Amniotic epithelial cell (primary cell): ENCODE data around the gene SHISA6.

Source experiments
- DNase-seq: peaks from one replicate; pipeline ENCODE4 v3.0.0-alpha.2; 2010; ENCODE audit warnings: low read depth

SHISA6 gene

GRCh38 chr17:11459861-11460331 is 218.9 kb downstream of the SHISA6 start:
- no peak for DNase-seq

DNA sequence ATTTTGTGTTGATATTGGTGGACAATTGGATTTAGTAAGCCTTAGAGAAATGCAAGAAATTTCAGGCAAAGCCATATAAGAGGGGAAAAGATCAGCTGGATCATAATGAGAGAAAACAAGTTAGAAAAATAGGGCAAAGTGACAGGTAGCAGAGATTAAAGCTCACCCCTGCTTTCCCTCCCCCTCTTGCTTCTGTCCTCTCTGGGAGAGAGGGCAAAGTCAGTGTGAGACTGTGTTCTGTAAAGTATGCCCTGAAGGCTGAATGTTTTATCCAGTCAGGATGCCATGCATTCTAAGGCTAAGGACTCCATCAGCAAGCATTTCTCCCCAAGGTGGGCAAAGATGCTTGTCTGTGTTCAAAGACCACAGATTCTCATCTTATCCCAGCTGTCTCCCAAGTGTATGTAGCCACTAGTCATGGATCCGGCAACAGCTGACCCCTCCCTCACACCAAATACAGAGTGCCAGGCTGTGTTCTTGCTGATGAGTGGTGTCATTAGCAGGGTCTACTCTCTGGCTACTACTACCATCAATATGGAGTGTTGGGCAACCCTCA is 221.1 kb downstream of the SHISA6 start:
- no peak for DNase-seq

- no peak for DNase-seq
Observed at GRCh38 chr17:11467639-11468038, 226.6 kb downstream of the SHISA6 start.

DNA sequence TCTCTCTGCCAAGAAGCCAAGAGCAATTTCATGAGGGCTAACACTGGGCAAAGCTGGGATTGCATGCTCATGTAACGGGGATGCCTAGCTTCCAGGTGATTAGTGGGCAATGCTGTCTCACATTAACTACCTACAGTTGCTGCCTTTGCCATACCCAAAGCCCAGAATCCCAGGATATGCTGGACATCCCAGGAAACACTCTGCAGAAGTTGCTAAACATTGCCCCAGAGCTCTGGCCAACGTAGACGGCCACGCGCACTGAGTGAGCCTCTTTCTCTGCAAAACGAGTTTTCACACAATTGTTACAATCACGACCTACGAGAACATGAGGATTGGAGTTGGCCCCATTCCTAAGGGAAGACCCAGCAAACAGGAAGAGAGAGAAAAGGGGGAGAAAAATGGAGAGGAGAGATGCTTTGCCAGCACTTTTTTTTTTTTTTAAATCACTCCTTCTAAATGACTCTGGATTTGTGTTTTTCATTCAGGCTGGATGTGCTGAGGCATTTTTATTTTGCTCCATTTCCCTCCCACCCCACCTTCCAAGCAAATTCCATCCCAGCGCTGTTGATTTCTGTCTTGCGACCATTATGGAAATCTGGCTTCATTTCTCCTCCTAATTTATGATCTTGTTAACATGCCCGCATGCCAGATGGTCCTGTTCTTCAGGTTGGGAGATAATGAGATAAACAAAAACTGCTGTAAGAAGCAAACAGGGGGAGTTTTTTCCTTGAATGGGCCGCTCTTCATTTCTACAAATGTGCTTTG is 244.5 kb downstream of the SHISA6 start:
- no peak for DNase-seq

- no peak for DNase-seq
Observed at GRCh38 chr17:11486101-11486867, 245.3 kb downstream of the SHISA6 start.

GRCh38 chr17:11486868-11487310 is 245.9 kb downstream of the SHISA6 start:
- DNase-seq: no peak

GRCh38 chr17:11487469-11487868 is 246.5 kb downstream of the SHISA6 start:
- DNase-seq: no peak

- DNase-seq: no peak
Observed at GRCh38 chr17:11488407-11488806, 247.4 kb downstream of the SHISA6 start.

- DNase-seq: no peak
Observed at GRCh38 chr17:11490171-11490755, 249.2 kb downstream of the SHISA6 start.

- DNase-seq: no peak
Observed at GRCh38 chr17:11492511-11492910, 251.5 kb downstream of the SHISA6 start.

- DNase-seq: no peak
Observed at GRCh38 chr17:11493936-11494335, 252.9 kb downstream of the SHISA6 start.

DNA sequence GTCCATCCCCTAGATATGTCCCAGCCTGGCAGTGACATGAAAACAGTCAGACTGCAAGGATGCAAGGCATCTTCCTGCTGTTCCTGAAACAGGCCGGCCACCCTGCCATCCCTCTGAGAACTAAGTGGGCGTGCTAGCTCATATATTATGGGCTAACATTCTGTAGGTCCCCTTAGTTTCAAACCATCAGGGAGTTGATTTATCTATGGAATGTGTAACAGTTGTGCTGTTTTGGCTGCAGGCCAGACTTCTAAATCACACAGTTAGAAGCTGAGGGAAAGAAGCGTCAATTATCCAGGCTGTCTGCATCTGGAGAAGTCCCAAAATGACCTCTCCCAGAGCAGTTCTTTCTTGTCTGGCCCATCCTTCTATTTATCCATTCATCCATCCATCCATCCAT is 254.6 kb downstream of the SHISA6 start:
- no peak for DNase-seq

DNA sequence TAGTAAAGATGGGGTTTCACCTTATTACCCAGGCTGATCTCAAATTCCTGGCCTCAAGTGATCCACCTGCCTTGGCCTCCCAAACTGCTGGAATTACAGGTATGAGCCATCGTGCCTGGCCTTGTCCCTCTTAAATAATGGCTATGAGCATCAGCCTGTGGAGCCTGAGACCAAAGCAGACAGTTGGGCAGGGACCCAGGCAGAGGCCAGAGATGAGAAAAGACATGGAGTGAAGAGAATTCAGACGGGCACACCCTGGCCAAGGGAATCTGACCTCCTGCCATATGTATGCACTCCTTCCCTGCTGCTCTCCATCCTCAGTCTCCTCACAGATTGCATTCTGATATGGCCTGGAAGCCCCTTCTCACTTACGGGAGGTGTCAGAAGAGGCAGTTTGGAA is 258.9 kb downstream of the SHISA6 start:
- no peak for DNase-seq

DNA sequence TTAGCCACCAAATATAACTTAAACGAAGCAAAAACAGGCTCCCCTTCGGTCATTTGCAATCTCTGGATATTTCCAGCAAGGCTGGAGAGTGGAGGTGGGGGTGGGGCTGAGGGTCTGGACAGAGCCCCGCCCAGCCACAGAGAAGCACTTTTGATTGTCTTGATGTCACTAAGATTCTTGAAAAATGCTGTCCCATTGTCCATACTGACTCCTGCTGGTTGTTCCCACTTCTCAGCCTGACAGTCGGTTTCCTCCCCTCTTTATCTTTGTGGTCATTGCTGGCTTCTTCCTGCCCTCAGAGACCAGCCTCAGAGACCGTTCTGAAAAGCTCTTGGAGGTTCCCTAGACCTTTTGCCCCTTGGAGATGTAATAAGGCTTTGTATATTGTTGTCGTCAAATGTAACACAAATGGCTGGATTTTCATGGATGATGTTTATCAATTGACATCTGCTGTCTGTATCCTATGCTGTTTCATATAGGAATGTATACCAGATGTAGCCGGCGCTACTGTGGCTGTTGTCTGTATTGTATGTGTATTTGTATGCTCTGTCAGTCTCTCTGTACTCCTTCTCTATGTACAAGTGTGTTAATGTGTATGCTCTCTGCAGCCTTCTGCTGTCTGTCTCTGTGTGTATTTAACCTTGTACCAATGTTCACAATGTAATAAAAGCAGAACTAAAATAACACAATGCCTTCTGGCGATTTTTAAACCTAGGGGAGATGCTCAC is 262.5 kb downstream of the SHISA6 start:
- no peak for DNase-seq

- no peak for DNase-seq
Observed at GRCh38 chr17:11506635-11507034, 265.6 kb downstream of the SHISA6 start.

DNA sequence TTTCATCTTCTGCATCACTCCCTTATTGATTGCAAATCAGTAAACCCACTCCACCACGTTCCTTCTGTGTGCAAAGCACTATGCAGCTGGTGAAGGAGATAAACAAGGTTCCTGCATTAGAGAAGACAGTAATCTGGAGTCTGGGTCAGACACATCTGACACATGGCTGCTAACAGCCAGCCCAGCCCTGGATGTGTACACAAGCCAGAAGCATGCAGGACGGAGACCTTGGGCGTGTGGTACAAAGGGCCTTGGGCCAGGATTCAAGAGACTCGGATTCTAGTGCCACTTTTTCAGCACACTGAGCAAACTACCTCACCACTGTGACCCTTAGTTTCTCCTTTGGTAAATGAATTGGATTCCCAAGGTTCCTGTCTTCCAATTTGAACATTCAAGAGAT is 270.7 kb downstream of the SHISA6 start:
- no peak for DNase-seq

DNA sequence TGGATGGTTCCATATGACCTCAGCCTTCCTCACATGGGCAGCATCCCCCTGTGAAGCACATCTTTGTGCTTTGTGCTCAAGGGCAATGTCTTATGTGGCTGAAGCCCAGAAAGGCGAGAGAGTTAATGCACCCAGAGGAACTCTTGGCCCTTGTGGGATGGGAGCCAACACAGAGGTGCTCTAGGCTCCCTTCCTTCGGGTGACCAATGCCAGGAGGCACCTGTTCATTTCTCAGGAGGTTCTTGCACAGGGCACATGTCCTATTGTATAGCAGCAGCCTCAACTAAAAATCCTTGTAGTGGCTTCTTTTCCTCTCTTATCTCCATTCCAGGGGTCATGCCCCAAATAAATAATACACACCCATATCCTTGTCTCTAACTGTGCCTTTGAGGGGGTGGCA is 273.6 kb downstream of the SHISA6 start:
- DNase-seq: no peak

DNA sequence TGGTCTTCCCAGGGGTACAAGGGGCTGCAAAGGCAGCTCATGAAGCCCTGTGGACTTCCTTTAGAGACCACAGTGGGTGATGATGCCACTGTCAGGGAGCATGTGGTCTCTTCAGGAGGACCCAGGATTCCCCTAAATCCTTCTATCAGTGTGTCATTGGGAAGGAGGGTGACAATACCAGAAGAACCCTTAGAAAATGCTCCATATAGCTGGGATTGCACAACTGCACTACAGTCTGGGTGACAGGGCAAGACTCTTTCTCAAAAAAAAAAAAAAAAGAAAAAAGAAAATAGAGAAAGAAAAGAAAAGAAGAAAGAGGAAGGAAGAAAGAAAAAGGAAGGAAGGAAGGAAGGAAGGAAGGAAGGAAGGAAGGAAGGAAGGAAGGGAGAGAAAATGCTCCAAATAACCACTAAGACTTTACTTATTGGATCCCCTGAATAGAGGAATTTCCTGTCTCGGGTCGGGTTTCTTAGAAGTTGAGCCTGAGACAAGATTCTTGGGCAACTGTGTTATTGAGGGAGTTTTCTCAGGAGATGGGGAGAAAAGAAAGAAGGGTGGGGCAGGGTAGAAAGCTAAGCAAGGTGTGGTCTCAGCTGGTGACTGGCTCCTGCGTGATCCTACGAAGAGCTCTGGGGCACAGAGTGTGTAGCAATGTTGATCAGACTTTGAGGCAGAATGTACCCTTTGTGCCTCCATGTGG is 274.1 kb downstream of the SHISA6 start:
- no peak for DNase-seq

DNA sequence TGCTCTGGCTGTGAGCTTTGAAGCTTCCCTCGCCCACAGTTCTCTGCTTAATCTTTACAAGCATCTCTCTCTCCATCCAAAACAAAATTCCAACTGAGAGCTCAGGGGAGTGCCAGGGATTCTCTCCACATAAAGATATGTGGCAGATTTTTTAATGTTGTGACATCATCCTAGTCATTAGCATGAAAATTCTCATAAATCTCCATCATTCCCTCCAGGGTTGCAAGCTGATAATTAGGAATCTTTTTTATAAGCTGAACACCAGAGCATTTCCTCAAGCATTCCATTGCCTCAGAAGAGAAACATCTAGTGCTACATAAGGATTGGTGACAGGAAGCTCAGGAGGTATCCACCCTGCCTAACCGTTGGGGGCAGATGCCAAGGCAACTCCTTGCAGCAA is 274.9 kb downstream of the SHISA6 start:
- no peak for DNase-seq

DNA sequence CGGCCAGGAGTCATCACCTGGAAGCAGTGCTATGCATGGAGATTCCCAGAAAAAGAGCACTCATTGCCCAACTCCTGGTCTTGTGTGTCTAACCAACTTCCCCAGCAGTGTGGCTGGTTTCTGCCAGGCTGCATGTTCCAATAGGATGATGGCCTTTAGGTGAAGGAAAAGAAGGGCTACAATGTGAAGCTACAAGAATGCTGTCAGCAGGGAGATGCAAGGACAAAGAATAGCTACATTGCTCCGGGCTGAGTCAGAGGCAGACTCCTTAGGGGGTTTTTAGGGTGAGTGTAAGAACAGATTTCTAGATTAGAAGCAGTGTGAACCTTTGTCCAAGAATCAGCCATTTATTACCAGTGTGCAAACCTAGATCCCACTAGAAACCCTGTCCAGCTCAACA is 294.2 kb downstream of the SHISA6 start:
- DNase-seq: no peak

- no peak for DNase-seq
Observed at GRCh38 chr17:11538366-11538765, 297.4 kb downstream of the SHISA6 start.
